HG02759 (cell line): Measurements from ENCODE around the gene B4GALNT3.

Source experiments
- ATAC-seq: cut with Tn5 transposase; IDR thresholded peaks from one replicate; pipeline ENCODE4 v1.9.1; 2021; ENCODE audit warnings: mild to moderate bottlenecking, moderate library complexity; ENCODE audit not compliant: unreplicated experiment

The B4GALNT3 gene

GRCh38 chr12:536751-537245 lies 77.1 kb downstream of the B4GALNT3 start:
- no peak for ATAC-seq

GRCh38 chr12:537772-538171 lies 78.0 kb downstream of the B4GALNT3 start:
- no peak for ATAC-seq

- ATAC-seq = no peak
These were observed 79.2 kb downstream of the B4GALNT3 start for GRCh38 chr12:538731-539539.

- ATAC-seq = no peak
These were observed 80.0 kb downstream of the B4GALNT3 start for GRCh38 chr12:539540-540310.

- ATAC-seq = no peak
These were observed 82.1 kb downstream of the B4GALNT3 start for GRCh38 chr12:541676-542324.

GRCh38 chr12:542395-543113 lies 82.8 kb downstream of the B4GALNT3 start:
- ATAC-seq = no peak

- ATAC-seq = no peak
These were observed 83.3 kb downstream of the B4GALNT3 start for GRCh38 chr12:543114-543451.

- ATAC-seq = no peak
These were observed 84.4 kb downstream of the B4GALNT3 start for GRCh38 chr12:544142-544541.

GRCh38 chr12:544941-545635 lies 85.3 kb downstream of the B4GALNT3 start:
- ATAC-seq = no peak

- no peak for ATAC-seq
These were observed 86.1 kb downstream of the B4GALNT3 start for GRCh38 chr12:545835-546234.

- ATAC-seq = no peak
These were observed 86.7 kb downstream of the B4GALNT3 start for GRCh38 chr12:546265-546919.

- ATAC-seq = no peak
These were observed 87.4 kb downstream of the B4GALNT3 start for GRCh38 chr12:546920-547845.

- ATAC-seq = no peak
These were observed 88.2 kb downstream of the B4GALNT3 start for GRCh38 chr12:547883-548470.

GRCh38 chr12:549476-550082 lies 89.8 kb downstream of the B4GALNT3 start:
- ATAC-seq = no peak

GRCh38 chr12:550473-551260 lies 90.9 kb downstream of the B4GALNT3 start:
- no peak for ATAC-seq

GRCh38 chr12:552466-552865 lies 92.7 kb downstream of the B4GALNT3 start:
- no peak for ATAC-seq
